ENCODE data around the gene ZNF600. TPM values are rescaled to one million over a fixed set of nuclear protein-coding genes. Genes with fewer than 3 reads are reported as not detected.
"Not testable (repeated sequence)": the region's sequence is repeated elsewhere in the genome, so short reads cannot be mapped to it uniquely, and the experiment has no call there.

Gene ZNF600
- total and polyA plus RNA-seq, 2 experiments from 2014 or later = 1.9 to 3.5 TPM

DNA sequence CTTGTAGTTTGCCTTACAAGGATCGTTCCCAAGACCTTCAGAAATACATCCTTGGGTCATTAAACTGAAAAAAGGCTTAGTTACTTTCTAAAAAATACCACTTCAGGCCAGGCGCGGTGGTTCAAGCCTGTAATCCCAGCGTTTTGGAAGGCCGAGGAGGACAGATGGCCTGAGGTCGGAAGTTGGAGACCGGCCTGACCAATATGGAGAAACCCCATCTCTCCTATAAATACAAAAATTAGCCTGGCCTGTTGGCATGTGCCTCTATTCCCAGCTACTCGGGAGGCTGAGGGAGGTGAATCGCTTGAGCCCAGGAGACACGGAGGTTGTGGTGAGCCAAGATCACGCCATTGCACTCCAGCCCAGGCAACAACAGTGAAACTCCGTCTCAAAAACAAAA is 37.1 kb upstream of the ZNF600 start:
- Histone ChIP-seq H3K36me3 (ENCODE audit: low read depth) (no peaks in the 10 kb centered on the region), H3F3A (ENCODE audit: insufficient read depth) (no peaks in the 10 kb centered on the region), H3K27me3 (replicated peaks; ENCODE audit: insufficient read depth) (no peaks in the 10 kb centered on the region), H2AFZ (no peak overlapping the region), H3K4me2 (ENCODE audit: unreplicated experiment) (no peak overlapping the region), H3K79me2 (ENCODE audit: insufficient read depth) (peaks cover 9% of the 10 kb centered on the region), H3K4me3 (no peak overlapping the region), H3K27ac (no peak overlapping the region), H3K9me3 (ENCODE audit: low read depth) (no peaks in the 10 kb centered on the region), H4K20me1 (ENCODE audit: insufficient read depth) (no peaks in the 10 kb centered on the region), H3K4me1 (ENCODE audit: insufficient read depth) (no peaks in the 10 kb centered on the region), H3K9ac (no peak overlapping the region), H3K9me2 (ENCODE audit: insufficient read depth) (no peaks in the 10 kb centered on the region)
- WGBS, 2 experiments (ENCODE audit: low coverage in 1 of 2, low lambda C conversion rate in 2 of 2, missing lambda C conversion rate in 2 of 2) = 74 to 78% methylated on average over 12 of the region's 12 CpGs
- no peak for DNase-seq
- in situ Hi-C loops (cut with MboI) = no loop called here
- TF ChIP-seq EZH2 (IDR thresholded peaks at IDR 0.05; ENCODE audit: insufficient read depth, poor library complexity, severe bottlenecking) (no peak), EZH2phosphoT487 (IDR thresholded peaks at IDR 0.05; ENCODE audit: insufficient read depth, low read depth) (no peak)

DNA sequence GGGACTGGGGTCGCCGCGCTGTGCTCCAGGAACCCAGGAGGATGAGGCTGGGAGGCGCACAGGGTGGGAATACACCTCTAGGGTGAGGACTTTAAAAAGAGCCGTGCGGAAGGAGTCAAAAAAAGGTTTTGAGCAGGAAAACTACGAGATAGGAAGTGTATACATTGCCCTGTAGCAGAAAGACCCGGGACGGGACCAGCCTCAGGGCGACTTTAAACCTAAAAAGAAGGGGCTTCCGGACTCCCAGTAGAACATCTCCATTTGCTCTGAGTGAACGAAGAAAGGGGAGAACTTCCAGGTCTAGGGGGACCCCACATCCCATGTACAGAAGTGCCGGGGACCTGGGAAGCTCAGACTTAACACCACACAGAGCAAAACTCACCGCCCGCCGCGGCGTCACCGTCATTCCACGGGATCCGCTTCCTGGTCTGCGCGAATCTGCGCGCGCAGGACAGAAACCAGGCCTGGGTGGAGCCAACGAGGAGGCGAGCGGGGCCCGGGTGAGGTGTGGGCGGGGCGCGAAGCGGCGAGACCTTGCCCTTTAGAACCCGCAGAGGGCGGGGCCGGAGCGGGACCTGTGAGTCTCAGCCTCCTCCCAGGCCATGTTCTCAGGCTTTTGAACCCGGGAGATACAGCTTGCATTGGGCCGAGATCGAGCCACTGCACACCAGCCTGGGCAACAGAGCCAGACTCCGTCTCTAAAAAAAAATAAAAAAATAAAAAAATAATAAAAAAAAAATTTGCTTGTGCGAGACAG is 34.8 kb upstream of the ZNF600 start, which contains the start of gene ZNF28:
Gene ZNF28 (minus strand): TSS at position 430 of the 757 bp plus-strand sequence. CDS start 3,675 bp downstream, outside the sequence.
- peak within 1 kb of the TSS; percentile 77 for H3K9ac ChIP-seq
- H4K20me1 ChIP-seq (ENCODE audit: insufficient read depth); H3K4me1 ChIP-seq (ENCODE audit: insufficient read depth); H3K36me3 ChIP-seq (ENCODE audit: low read depth); H3K9me2 ChIP-seq (ENCODE audit: insufficient read depth); H3K9me3 ChIP-seq (ENCODE audit: low read depth); H3K27me3 ChIP-seq (replicated peaks; ENCODE audit: insufficient read depth); H3F3A ChIP-seq (ENCODE audit: insufficient read depth); in situ Hi-C loops (cut with MboI); H3K79me2 ChIP-seq (ENCODE audit: insufficient read depth): not testable (repeated sequence)
- peak within 1 kb of the TSS; percentile 8; the same call in 1 of the 2 replicates for H3K27ac ChIP-seq
- 0 to 1% methylated on average over 16 to 34 of the region's 44 CpGs for WGBS, 2 experiments (ENCODE audit: low coverage in 1 of 2, low lambda C conversion rate in 2 of 2, missing lambda C conversion rate in 2 of 2)
- H3K4me2 ChIP-seq (ENCODE audit: unreplicated experiment) = peak within 1 kb of the TSS; percentile 95
- peak within 1 kb of the TSS; percentile 79 for H3K4me3 ChIP-seq
- H2AFZ ChIP-seq = peak within 1 kb of the TSS; percentile 85
- peak; percentile 62 for DNase-seq

DNA sequence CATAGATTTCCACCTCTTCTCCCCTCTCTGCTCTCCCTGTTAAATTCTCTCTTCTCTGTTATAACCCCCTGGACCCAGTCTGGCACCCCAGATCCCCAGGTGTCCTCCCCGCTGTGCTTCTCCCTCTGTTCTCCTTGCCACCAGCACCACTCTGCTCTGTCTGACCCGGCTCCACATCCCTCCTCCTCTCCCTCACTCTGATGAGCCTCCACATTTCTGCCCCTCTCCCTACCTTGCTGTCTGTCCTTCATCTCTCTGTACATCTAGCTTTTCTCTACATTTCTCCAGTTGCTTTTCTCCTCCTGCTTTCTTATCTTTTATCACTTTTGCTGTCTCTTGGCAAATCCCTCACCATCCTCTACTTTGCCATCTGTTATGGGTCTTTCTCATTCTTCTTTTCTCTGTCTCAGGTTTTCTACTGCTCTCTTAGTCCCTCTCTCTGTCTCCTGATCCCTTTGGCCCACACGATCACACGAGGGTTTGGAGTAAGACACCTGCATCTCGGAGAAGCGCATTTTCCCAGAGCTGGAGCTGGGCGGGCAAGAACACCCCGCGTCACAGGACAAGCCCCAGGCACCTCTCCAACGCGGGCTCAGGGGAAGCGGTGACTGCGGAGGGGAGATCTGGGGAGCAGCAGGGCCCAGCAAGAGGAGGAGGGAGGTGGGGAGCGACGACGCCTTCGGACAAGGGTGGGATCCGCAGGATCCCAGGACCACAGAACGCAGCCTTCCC is 34.0 kb upstream of the ZNF600 start:
- WGBS, 2 experiments (ENCODE audit: low coverage in 1 of 2, low lambda C conversion rate in 2 of 2, missing lambda C conversion rate in 2 of 2) = 9 to 12% methylated on average over 15 to 19 of the region's 19 CpGs
- Histone ChIP-seq H3K9ac (peak overlapping the region; percentile 77), H2AFZ (peak overlapping the region; percentile 85), H3K27ac (peak overlapping the region; percentile 8; the same call in 1 of the 2 replicates), H3K4me2 (ENCODE audit: unreplicated experiment) (peak overlapping the region; percentile 95), H3K4me3 (peak overlapping the region; percentile 79)
- H3F3A ChIP-seq (ENCODE audit: insufficient read depth); H3K27me3 ChIP-seq (replicated peaks; ENCODE audit: insufficient read depth); H4K20me1 ChIP-seq (ENCODE audit: insufficient read depth); H3K9me2 ChIP-seq (ENCODE audit: insufficient read depth); H3K36me3 ChIP-seq (ENCODE audit: low read depth); in situ Hi-C loops (cut with MboI); H3K9me3 ChIP-seq (ENCODE audit: low read depth); H3K79me2 ChIP-seq (ENCODE audit: insufficient read depth); H3K4me1 ChIP-seq (ENCODE audit: insufficient read depth): not testable (repeated sequence)
- peak; percentile 63 for DNase-seq

DNA sequence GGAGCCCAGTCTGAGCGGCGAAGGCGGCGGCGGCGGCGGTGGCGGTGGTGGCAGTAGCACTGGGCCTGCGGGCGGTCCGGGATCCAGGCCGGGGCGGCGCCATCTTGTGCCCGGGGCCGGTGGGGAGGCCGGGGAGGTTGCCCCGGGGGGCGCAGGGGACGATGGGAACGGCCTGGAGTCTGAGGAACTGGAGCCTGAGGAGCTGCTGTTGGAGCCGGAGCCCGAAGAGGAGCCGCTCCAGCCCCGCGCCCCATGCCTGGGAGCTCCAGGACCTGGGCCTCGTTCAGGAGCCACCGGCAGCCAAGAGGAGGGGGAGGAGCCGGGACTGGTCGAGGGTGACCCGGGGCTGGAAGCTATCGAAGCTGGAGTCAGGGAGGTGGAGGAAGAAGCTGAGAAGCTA is 23.2 kb upstream of the ZNF600 start:
- Histone ChIP-seq H3K9me2 (ENCODE audit: insufficient read depth) (no peaks in the 10 kb centered on the region), H3F3A (ENCODE audit: insufficient read depth) (no peaks in the 10 kb centered on the region), H3K27ac (no peak overlapping the region), H3K79me2 (ENCODE audit: insufficient read depth) (no peaks in the 10 kb centered on the region), H3K36me3 (ENCODE audit: low read depth) (peaks cover 31% of the 10 kb centered on the region; the same call in 1 of the 2 replicates), H3K4me3 (no peak overlapping the region), H3K9ac (no peak overlapping the region), H3K9me3 (ENCODE audit: low read depth) (no peaks in the 10 kb centered on the region), H3K27me3 (replicated peaks; ENCODE audit: insufficient read depth) (no peaks in the 10 kb centered on the region), H3K4me1 (ENCODE audit: insufficient read depth) (no peaks in the 10 kb centered on the region), H4K20me1 (ENCODE audit: insufficient read depth) (no peaks in the 10 kb centered on the region), H3K4me2 (ENCODE audit: unreplicated experiment) (no peak overlapping the region), H2AFZ (no peak overlapping the region)
- in situ Hi-C loops (cut with MboI) = no loop called here
- TF ChIP-seq EZH2 (IDR thresholded peaks at IDR 0.05; ENCODE audit: insufficient read depth, poor library complexity, severe bottlenecking) = no peak
- TF ChIP-seq EZH2phosphoT487 (IDR thresholded peaks at IDR 0.05; ENCODE audit: insufficient read depth, low read depth) = no peak
- 90 to 95% methylated on average over 6 to 32 of the region's 32 CpGs for WGBS, 2 experiments (ENCODE audit: low coverage in 1 of 2, low lambda C conversion rate in 2 of 2, missing lambda C conversion rate in 2 of 2)
- no peak for DNase-seq

DNA sequence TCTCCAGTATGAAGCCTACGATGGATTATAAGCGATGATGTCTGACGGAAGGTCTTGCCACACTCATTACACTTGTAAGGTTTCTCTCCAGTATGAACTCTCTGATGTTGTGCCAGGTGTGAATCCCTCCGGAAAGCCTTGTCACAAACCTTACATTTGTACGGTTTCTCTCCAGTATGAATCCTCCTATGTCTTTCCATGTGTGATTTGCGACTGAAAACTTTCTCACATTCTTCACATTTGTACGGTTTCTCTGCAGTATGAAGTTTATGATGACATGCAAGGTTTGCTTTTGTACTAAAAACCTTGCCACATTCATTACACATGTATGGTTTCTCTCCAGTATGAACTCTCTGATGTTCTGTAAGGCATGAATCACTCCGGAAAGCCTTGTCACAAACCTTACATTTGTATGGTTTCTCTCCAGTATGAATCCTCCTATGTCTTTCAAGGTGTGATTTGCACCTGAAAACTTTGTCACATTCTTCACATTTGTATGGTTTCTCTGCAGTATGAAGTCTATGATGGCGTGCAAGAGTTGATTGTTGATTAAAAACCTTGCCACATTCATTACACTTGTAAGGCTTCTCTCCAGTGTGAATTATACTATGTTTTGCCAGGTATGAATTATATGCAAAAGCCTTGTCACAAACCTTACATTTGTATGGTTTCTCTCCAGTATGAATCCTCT is 13.5 kb upstream of the ZNF600 start:
- H2AFZ ChIP-seq; H3K9me2 ChIP-seq (ENCODE audit: insufficient read depth); H3K9me3 ChIP-seq (ENCODE audit: low read depth); H3K4me3 ChIP-seq; DNase-seq; H3K79me2 ChIP-seq (ENCODE audit: insufficient read depth); H4K20me1 ChIP-seq (ENCODE audit: insufficient read depth); H3K9ac ChIP-seq; H3F3A ChIP-seq (ENCODE audit: insufficient read depth); in situ Hi-C loops (cut with MboI); H3K27ac ChIP-seq; H3K4me1 ChIP-seq (ENCODE audit: insufficient read depth); H3K27me3 ChIP-seq (replicated peaks; ENCODE audit: insufficient read depth); H3K4me2 ChIP-seq (ENCODE audit: unreplicated experiment): not testable (repeated sequence)
- WGBS, 2 experiments (ENCODE audit: low coverage in 1 of 2, low lambda C conversion rate in 2 of 2, missing lambda C conversion rate in 2 of 2) = 94 to 96% methylated on average over 9 of the region's 9 CpGs
- H3K36me3 ChIP-seq (ENCODE audit: low read depth) = peaks cover 62% of the 10 kb centered on the region

Data from GM23248 (cell line).